AG04450 (cell line): ENCODE measurements around the gene NUDT22. TPM values are rescaled to one million over a fixed set of nuclear protein-coding genes. Genes with fewer than 3 reads are reported as not detected.
A peak's percentile ranks its signal among the peaks of the same experiment; 100 is the strongest.
"Not testable (repeated sequence)": the region's sequence is repeated elsewhere in the genome, so short reads cannot be mapped to it uniquely, and the experiment has no call there.

Experiments
- CTCF ChIA-PET: fragments of 300-600, 350-600 bp; formaldehyde crosslinking; extraction: SDS; loops from one replicate; lab custom pipeline; 2022; ENCODE audit warnings: antibody characterized with exemption, inconsistent platforms; lab: Charles Lee
- POLR2A ChIA-PET: fragments of 350-600 bp; formaldehyde crosslinking; extraction: SDS; loops from one replicate; lab custom pipeline; 2021; ENCODE audit warnings: antibody characterized with exemption, inconsistent platforms; lab: Yijun Ruan, JAX
- DNase-seq: peaks from one replicate; pipeline ENCODE4 v3.0.0-alpha.2; 2011; ENCODE audit warnings: low read depth, low spot score
- H3K27ac ChIP-seq: one replicate; pipeline ENCODE4 v1.5.1; 2012; ENCODE audit warnings: low read depth, low read length, control low read depth
- H3K27me3 ChIP-seq: one replicate; pipeline ENCODE4 v1.6.0; 2012; ENCODE audit warnings: low read length; ENCODE audit not compliant: control insufficient read depth, insufficient read depth
- H3K4me3 ChIP-seq: 2 replicates; pipeline ENCODE4 v1.5.1; 2011; ENCODE audit warnings: mild to moderate bottlenecking, low read depth, low read length, control low read depth
- H3K9me3 ChIP-seq: 2 replicates; pipeline ENCODE4 v1.5.1; 2012; ENCODE audit warnings: low read length; ENCODE audit not compliant: control insufficient read depth, insufficient read depth
- polyA plus RNA-seq: library from polyadenylated mRNA; depleted of rRNA; stranded (reverse); fragments of >200 nt; gene quantifications from 2 replicates; pipeline ENCODE4 v1.2.3, GENCODE V29; 2011
- TF ChIP-seq, protein P1 (sequence below): IDR thresholded peaks from 2 replicates; pipeline ENCODE4 v1.5.1; 2011; ENCODE audit warnings: low read depth, low read length, control low read depth, inconsistent platforms

The NUDT22 gene
- polyA plus RNA-seq, 1 experiment, result 18.8 TPM

DNA sequence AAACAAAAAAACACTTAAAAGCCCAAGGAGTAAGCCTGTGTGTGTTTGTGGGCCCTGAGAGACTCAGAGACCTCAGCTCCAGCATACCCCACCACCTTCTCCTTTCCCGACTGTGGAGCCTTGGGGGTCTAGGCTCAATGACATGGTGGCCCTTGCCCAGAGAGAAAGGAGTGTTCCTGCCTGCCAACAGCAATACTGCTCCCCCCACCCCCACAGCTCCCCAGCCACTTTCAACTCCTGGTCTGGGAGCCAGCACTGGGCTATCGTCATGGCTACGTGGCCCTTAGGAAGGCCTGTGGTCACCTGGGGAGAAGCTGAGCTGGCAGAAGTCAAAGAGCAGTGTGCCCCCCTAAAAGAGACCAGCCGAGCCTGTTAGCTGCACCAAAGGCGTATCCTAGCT is 18.0 kb downstream of the NUDT22 start:
- POLR2A ChIA-PET, result no interaction called here
- CTCF ChIA-PET, result interaction anchor here (1.3 to 3.3 kb wide), 3 partner anchors 39 to 60 kb away, joined by 7 to 22 read pairs (median 7); partner anchors contain the start of gene ESRRA
- H3K27ac ChIP-seq, result no peak overlapping the region

DNA sequence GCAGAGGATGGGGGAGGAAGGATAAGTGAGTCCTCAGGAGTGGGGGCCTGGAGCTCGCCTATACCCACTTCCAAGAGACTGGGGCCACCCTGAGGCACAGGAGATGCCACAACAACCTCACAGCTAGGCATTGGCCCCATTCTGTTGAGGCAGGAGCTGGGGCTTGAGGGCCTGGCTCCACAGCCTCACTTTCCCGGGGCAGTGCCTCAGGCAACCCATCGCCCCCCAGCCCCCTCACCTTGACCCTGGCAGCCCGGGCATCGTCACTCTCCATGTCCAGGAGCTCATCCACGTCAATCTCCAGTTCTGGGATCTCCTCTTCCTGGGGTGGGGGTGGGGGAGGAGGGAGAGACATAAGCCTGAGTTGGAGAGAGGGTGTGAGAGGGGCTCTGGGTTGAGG is 18.9 kb downstream of the NUDT22 start:
- TF ChIP-seq, protein P1, sequence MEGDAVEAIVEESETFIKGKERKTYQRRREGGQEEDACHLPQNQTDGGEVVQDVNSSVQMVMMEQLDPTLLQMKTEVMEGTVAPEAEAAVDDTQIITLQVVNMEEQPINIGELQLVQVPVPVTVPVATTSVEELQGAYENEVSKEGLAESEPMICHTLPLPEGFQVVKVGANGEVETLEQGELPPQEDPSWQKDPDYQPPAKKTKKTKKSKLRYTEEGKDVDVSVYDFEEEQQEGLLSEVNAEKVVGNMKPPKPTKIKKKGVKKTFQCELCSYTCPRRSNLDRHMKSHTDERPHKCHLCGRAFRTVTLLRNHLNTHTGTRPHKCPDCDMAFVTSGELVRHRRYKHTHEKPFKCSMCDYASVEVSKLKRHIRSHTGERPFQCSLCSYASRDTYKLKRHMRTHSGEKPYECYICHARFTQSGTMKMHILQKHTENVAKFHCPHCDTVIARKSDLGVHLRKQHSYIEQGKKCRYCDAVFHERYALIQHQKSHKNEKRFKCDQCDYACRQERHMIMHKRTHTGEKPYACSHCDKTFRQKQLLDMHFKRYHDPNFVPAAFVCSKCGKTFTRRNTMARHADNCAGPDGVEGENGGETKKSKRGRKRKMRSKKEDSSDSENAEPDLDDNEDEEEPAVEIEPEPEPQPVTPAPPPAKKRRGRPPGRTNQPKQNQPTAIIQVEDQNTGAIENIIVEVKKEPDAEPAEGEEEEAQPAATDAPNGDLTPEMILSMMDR, result no peak
- H3K27me3 ChIP-seq, result no peaks in the 10 kb centered on the region
- peak overlapping the region; percentile 77 for H3K27ac ChIP-seq
- DNase-seq, result no peak
- ChIA-PET CTCF (interaction anchor here (0.6 to 3.3 kb wide), 4 partner anchors 40 to 59 kb away, joined by 5 to 22 read pairs (median 7); no protein-coding TSS in a partner anchor), POLR2A (interaction anchor here (0.8 to 1.9 kb wide), 4 partner anchors 11 to 60 kb away, joined by 3 to 9 read pairs (median 6); partner anchors contain the start of genes ESRRA, FERMT3, NUDT22 and TRPT1)
- H3K9me3 ChIP-seq, result peaks cover 4% of the 10 kb centered on the region; the same call in 1 of the 2 replicates
- peak overlapping the region; percentile 98 for H3K4me3 ChIP-seq

More for the DNA sequence above, 18.0 kb downstream of the NUDT22 start:
- H3K27me3 ChIP-seq, result no peaks in the 10 kb centered on the region
- TF ChIP-seq, protein P1, result no peak
- no peak for DNase-seq
- H3K4me3 ChIP-seq, result peak overlapping the region; percentile 10; the same call in 1 of the 2 replicates
- H3K9me3 ChIP-seq, result peaks cover 4% of the 10 kb centered on the region; the same call in 1 of the 2 replicates

DNA sequence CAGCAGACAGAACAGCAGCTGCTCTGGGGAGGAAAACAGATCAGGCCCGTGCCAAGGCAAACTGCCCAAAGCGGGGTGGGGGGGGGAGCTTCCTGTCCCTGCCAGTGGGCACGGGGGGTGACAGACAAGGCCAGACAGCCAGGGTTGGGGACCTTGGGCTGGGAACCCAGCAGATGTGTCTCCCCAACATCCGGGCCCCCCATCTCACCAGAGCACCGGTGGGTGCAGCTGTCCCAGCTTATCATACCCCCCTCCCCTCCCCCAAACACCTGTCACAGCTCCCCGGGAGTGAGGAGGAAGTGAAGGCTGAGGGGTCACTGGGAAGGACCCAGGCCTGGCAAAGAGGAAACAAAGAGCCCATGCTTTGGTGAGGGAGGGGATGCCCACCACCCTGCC is 19.3 kb downstream of the NUDT22 start:
- DNase-seq, result no peak
- ChIA-PET POLR2A (interaction anchor here (0.5 to 1.9 kb wide), 7 partner anchors 11 to 1364 kb away, joined by 3 to 9 read pairs (median 4); partner anchors contain the start of genes ESRRA, FERMT3, NUDT22 and TRPT1), CTCF (interaction anchor here (0.6 to 3.3 kb wide), 4 partner anchors 41 to 59 kb away, joined by 5 to 22 read pairs (median 7); no protein-coding TSS in a partner anchor)
- TF ChIP-seq, protein P1, result no peak
- H3K27ac ChIP-seq, result peak overlapping the region; percentile 77
- peaks cover 4% of the 10 kb centered on the region; the same call in 1 of the 2 replicates for H3K9me3 ChIP-seq
- peak overlapping the region; percentile 98 for H3K4me3 ChIP-seq
- H3K27me3 ChIP-seq, result no peaks in the 10 kb centered on the region

DNA sequence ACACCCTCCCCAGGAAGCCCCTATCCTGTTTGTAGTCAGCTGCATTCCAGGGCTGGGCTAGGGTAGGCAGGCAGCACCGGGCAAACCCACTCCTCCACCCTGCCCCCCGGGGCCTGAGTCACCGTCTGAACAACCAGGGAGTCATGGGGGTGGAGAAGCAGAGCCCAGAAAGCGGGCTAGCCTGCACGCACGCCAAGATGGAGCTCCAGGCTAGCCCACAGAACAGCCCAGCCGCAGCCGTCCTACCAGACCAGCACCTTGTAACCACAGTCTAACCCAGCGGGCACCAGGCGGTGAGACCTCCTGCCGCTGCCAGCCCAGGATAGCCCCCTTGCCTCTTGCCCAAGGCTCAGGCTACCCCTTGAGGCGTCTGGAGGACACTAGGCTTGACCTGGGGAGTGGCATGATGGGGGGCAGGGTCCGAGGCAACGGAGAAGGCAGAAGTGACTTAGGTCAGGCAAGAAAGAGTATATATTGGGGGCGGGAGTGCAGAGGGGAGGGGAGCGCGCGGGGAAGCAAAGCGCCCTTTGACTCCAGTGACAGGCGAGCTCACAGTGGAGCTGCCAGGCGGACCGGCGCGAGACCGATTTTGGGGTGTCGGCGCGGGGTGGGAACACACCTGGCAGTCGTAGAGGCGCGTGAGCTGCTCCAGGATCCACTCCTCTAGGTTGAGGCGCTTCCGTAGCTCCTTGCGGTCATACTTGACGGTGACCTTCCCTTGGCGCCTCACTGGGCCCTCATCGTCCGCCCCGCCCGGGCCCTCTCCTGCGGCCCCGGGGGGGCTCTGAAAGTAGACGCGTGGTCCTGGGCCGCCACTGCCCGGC is 19.9 kb downstream of the NUDT22 start:
- TF ChIP-seq, protein P1, result no peak
- ChIA-PET POLR2A (interaction anchor here (0.5 to 1.9 kb wide), 9 partner anchors 10 to 1364 kb away, joined by 3 to 9 read pairs (median 4); partner anchors contain the start of genes ESRRA, FERMT3, NUDT22 and TRPT1), CTCF (interaction anchor here (1.2 to 3.3 kb wide), 3 partner anchors 41 to 58 kb away, joined by 7 to 22 read pairs (median 8); partner anchors contain the start of gene CATSPERZ)
- Histone ChIP-seq H3K27me3 (no peaks in the 10 kb centered on the region), H3K4me3 (peak overlapping the region; percentile 98), H3K27ac (peak overlapping the region; percentile 77), H3K9me3 (peaks cover 4% of the 10 kb centered on the region; the same call in 1 of the 2 replicates)
- peak; percentile 50 for DNase-seq

DNA sequence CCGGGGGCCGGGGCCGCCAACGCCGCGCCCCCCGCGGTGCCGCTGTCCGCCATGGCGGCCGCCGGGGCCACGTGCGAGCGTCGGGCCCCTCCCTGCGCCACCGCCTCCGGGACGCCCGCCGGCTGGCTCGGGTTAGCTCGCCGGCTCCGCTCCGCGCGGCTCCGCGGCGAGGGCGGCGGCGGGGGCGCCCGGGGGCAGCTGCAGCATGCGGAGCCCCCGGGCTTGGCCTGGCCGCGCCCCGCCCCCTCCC is 20.5 kb downstream of the NUDT22 start:
- POLR2A ChIA-PET, result interaction anchor here (1.1 to 1.9 kb wide), 4 partner anchors 15 to 25 kb away, joined by 3 to 6 read pairs (median 4); partner anchors contain the start of genes NUDT22 and TRPT1
- not testable (repeated sequence) for DNase-seq, H3K27ac ChIP-seq, H3K27me3 ChIP-seq, H3K9me3 ChIP-seq
- H3K4me3 ChIP-seq, result peak overlapping the region; percentile 98; the same call in 1 of the 2 replicates
- CTCF ChIA-PET, result interaction anchor here (1.3 to 3.3 kb wide), 2 partner anchors 42 to 54 kb away, joined by 8 to 22 read pairs; partner anchors contain the start of gene CATSPERZ
